Smooth muscle cell of the brain vasculature (primary cell): Measurements from ENCODE around the gene MYO18B.

Experiments
- DNase-seq: peaks from one replicate; pipeline ENCODE4 v3.0.0-alpha.2; 2012; ENCODE audit warnings: low read depth, low spot score

The MYO18B gene

DNA sequence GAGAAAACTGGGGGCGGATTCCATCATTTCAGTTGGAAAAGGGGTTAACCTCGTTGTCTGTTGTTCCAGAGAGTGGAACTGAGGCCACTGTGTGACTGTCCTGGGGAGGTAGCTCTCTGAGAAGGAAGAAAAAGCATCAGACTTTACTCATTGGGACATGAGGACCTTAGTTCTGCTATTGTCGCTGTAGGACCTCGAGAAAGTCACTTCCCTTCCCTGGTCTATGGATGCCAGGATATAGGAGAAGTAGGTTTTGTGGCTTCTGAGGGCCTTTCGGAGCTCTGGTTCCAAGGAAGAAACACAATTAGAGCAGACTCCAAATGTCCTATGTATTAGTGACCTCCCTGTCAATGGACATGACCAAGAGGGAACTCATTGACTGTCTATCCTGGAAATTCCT is 6.2 kb downstream of the MYO18B start:
- no peak for DNase-seq

- DNase-seq, result no peak
These were observed 6.7 kb downstream of the MYO18B start for GRCh38 chr22:25748704-25749103.

GRCh38 chr22:25749420-25750169 is 7.6 kb downstream of the MYO18B start:
- no peak for DNase-seq

DNA sequence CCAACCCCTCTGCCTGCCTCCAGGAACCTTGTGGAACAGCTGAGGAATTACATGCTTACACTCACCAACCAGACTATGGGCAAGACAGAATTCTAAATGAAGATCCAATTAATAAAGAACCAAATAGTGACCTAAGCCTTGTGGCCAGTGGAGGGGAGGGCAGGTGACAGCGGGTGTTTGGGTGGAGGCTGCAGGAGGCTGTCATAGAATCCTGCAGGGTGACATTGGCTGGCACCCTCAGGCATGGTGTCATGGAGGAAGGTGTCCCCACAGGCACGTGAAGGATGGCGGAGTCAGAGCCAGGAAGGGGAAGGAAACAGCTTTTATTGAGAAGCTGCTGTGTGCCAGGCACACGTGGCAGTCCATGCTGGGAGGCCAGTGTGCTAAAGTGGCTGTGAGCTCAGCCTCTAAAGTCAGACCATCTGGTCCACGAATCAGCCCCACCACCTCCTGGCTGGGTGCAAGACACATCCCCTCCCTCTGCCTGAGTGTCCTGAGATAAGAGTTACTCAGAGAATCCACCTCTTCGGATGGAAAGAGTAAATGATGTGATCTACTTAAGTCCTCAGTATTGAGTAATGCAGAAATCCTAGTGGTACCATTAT is 8.7 kb downstream of the MYO18B start:
- no peak for DNase-seq

DNA sequence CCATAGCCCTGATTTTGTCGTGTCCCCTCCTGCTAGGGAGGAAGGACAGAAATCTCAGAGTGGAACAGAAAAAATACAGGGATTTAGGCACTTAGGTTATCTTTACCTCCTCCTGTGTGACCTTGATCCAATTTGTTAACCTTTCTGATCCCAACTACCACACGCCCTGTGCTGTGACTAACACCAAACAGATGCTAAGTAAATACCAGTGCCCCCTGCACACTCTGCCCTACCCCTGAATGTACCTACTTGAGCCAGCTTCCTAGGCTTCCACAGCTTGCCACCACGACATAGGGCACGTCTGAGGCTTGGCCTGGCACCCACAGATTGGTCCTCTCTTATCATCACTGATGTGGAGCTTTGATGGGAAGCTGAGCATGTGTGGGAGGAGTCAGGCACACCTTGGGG is 9.2 kb downstream of the MYO18B start:
- no peak for DNase-seq

DNA sequence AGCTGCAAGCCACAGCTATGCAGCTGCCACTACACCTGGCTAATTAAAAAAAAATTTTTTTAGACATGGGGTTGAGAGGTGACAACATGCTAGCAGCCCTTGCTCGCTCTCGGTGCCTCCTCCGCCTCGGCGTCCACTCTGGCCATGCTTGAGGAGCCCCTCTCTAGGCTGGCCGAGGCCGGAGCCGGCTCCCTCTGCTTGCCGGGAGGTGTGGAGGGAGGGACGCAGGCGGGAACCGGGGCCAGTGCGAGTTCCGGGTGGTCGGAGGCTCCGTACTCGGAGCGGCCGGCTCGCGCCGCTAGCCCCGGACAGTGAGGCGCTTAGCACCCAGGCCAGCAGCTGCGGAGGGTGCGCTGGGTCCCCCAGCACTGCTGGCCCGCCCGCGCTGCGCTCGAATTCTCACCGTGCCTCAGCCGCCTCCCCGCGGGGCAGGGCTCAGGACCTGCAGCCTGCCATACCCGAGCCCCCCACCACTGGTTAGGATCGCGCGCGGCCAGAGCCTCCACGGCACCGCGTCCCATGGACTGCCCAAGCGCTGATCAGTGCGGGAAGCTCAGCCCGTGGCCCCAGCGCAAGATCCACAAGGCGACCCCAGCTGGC is 10.7 kb downstream of the MYO18B start:
- DNase-seq, result no peak

DNA sequence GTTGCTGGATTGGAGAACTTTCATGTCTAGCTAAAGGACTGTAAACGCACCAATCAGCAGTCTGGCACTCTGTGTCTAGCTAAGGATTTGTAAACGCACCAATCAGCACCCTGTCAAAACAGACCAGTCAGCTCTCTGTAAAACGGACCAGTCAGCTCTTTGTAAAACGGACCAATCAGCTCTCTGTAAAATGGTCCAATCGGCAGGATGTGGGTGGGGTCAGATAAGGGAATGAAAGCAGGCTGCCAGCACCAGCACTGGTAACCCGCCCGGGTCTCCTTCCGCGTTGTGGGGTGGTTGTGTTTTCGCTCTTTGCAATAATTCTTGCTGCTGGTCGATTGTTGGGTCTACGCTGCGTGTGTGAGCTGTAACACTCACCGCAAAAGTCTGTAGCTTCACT is 11.3 kb downstream of the MYO18B start:
- no peak for DNase-seq

DNA sequence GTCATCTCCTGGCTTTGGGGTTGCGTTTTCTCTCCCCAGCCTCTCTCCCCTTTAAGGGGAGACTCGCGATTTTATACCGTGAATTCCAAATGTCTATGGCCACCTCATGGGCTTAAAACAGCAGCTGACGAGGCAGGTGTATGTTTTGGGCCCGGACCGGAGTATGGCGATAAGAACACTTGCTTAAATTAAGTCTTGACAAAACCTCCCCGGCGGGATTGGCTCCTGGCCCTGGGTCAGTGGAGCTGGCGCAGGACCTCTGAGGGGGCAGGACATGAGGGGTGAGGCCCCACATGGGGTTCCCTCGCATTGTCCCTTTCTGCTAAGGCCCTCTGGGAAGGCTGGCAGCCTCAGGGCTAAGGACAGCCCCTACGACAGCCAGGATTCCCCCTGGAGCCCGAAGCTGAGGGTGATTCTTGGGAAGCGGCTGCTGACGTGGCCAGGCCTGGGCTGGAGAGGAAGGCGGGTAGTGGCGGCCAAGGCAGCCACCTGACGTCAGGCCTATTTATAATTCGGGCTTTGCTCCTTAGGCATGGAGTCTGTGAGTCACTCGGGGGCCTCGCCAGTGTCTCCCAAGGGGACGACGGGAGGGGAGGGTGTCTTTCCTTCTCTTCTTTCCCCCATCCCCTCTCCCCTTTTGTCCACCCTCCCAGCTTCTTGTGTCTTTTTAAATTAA is 12.7 kb downstream of the MYO18B start:
- no peak for DNase-seq

GRCh38 chr22:25757686-25758085 is 15.7 kb downstream of the MYO18B start:
- DNase-seq, result no peak

DNA sequence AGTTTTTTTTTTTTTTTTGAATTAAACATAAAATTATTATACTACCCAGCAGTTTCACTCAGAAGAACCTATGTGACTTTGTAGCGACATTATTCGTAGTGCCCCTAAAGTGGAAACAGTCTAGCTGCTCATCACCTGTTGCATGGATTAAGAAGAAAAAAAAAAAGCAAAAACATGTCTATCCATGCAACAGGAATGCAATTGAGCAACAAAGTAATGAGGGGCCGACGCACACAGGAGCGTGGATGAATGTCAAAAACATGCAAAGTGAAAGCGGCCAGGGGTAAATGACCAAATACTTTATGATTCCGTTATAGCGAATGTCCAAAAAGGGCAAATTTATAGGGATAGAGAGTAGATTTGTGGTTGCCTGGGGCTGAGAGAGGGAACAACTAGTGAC is 16.3 kb downstream of the MYO18B start:
- no peak for DNase-seq

- no peak for DNase-seq
These were observed 17.8 kb downstream of the MYO18B start for GRCh38 chr22:25759825-25760231.

DNA sequence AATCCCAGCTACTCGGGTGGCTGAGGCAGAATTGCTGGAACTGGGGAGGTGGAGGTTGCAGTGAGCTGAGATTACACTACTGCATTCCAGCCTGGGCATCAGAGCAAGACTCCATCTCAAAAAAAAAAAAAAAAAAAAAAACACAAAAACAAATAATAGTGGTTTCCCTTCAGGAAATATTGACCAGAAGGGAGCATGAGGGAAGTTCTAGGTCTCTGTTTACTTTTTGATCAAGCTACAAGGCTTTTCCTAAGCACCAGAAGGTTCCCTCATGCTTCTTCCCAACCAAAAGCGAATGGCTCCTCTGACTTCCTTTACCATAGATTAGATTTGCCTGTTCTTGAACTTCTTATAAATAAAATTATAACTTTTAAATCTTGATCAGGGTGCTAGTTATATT is 18.3 kb downstream of the MYO18B start:
- no peak for DNase-seq

- no peak for DNase-seq
These were observed 19.0 kb downstream of the MYO18B start for GRCh38 chr22:25760848-25761595.

- DNase-seq, result no peak
These were observed 20.2 kb downstream of the MYO18B start for GRCh38 chr22:25762147-25762546.

DNA sequence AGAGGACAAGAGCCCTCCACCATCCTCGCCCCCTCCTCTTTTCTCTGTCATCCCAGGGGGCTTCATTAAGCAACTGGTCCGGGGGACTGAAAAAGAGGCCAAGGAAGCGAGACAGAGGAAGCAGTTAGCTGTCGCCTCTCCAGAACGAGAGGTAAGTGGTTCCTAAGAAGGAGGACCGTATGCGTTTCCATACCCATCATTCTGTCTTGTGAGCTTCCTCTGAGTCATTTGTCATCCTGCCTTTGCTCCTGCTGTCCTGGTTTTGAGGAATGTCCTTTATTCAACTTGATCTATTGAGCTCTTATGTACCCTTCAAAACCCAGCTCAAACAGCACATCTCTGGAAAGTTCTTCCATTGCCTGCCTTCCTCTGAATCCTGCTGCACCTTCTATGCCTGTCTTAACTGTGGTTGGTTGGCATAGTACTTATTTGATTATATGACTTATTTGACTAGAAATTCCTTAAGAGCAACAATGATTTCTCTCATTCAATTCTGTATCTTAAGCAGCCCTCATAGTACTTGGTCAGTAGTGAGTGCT is 21.3 kb downstream of the MYO18B start:
- no peak for DNase-seq

DNA sequence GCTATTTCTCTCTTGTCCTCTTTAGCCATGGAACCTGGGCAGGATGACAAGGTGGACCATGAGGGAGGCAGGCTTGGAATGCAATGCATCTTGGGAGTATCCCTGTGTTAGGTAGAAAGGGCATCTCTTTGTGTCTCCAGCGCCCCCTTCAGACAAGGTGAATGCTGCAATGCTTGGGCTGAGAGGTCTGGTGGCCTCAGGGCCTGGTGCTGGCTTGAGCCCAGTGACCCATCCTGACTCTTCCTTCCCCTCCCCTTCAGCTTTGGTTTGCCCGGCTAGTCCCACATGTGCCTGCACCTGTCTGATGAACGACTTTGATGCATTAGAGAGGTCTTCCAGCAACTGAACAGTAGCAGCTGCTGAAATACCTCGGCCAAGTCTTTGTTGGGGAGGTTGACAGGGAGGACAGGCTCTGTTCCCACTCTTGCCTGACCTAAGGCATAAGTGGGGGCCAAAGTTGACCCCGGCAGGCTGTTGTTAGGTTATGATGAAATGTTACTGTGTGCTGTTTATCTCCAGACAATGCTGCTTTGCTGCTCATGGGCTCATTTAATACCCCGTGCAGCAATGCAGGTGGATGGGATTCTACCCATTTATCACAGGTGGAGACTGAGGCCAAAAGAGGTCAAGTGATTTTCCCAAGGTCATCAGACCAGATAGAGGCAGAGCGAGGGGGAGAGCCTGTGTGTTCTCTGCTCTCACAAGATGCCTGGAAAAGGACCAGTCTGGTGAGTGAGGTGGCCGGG is 22.5 kb downstream of the MYO18B start:
- no peak for DNase-seq

DNA sequence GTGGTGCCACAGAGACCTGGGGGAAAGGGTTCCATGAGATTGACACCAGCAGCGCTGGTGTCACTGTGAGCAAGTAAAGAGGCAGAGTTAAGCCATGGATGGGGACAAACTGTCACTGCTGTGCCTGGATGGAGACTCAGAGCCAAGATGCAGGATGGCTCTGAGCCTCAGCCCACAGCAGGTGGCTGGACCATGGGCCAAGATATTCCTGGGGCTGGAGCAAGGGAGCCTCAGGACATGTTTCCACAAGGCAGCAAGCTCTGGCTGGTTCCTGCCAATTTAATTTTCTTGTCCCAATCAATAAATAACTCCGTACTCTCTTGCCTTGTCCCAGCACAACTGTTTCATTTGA is 23.0 kb downstream of the MYO18B start:
- no peak for DNase-seq

DNA sequence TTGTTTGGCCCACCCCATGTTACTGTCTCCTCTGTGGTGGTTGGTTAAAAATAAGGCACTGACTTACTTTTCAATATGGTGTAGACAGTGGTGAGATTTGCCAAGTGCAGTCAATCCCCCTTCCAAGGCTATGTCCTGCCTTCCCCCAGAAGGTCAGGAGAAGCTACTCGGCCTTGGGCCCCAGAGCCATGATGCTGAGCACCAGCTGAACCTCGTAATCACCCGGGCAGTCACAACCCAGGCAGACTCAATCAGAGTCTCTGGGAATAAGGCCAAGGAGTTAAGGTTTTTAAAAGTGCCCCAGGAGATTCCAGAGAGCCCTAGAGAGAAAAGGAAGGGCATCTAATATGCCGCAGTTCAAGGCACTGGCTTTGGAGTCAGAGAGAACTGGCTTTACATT is 23.8 kb downstream of the MYO18B start:
- no peak for DNase-seq

DNA sequence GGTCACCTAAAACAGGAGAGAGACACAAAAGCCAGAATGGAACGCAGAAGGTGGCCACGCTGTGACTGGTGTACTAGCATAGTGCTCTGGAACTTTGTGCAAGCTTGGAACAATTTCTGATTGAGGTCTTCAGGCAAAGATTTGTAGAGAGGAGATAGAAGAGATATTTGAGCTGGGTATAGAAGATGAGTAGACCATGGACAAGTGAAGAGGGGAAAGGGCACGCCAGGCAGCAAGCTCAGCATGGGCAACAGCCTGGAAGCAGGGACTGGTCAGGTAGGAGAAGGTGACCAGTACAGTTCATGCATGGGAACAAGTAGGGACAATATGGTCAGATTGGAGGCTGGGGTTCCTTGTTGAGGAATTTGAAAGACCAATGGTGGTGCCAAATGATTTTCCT is 24.4 kb downstream of the MYO18B start:
- DNase-seq, result no peak

DNA sequence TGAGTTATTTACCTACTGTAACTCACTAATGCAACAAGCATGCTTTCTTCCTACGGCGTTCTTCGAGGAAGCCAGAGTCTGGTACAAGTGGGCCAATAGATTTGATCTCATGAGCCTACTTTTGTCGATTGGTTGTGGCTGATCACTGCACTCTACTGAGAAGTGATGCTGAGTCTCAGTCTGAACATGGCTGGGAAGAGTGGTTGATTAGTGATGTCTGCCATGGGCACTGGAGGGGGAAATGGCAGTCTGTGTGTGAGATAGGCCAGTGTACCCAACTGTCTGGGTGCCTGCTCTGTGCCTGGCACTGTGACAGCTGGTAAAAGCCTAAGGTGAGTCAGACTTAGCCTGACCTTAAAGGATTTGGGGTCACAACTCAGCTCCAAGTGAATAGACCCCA is 28.3 kb downstream of the MYO18B start:
- DNase-seq, result no peak

- no peak for DNase-seq
These were observed 30.3 kb downstream of the MYO18B start for GRCh38 chr22:25772288-25772687.
